ENCODE data around the gene TSEN54.

DNA sequence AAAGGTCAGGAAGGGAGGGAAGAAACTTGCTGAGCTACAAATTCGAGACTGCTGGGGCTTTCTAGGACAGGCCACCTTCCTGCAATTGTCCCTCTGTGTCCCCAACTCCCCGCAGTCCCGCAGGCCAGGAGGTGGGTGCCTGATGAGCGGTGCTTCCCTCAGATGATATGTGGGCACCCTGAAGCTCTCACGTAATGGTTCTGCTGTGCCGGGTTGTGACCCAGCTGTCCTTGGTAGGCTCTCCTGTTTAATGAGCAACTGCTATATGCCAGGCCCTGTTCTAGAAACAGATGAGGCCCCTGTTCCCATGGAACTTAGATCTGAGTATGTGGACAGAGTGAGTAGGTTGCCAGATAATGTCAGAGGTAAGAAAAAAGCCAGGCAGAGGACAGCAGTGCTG, 49.3 kb downstream of the TSEN54 start:
- TF ChIP-seq POLR2AphosphoS5 (IDR thresholded peaks at IDR 0.05; ENCODE audit: low read depth), result no peak
- TF ChIP-seq, protein P1, sequence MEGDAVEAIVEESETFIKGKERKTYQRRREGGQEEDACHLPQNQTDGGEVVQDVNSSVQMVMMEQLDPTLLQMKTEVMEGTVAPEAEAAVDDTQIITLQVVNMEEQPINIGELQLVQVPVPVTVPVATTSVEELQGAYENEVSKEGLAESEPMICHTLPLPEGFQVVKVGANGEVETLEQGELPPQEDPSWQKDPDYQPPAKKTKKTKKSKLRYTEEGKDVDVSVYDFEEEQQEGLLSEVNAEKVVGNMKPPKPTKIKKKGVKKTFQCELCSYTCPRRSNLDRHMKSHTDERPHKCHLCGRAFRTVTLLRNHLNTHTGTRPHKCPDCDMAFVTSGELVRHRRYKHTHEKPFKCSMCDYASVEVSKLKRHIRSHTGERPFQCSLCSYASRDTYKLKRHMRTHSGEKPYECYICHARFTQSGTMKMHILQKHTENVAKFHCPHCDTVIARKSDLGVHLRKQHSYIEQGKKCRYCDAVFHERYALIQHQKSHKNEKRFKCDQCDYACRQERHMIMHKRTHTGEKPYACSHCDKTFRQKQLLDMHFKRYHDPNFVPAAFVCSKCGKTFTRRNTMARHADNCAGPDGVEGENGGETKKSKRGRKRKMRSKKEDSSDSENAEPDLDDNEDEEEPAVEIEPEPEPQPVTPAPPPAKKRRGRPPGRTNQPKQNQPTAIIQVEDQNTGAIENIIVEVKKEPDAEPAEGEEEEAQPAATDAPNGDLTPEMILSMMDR (IDR thresholded peaks at IDR 0.05; ENCODE audit: insufficient read depth, low read length), result no peak
- TF ChIP-seq GABPA (IDR thresholded peaks at IDR 0.05; ENCODE audit: low read depth), result no peak
- TF ChIP-seq, protein P2, sequence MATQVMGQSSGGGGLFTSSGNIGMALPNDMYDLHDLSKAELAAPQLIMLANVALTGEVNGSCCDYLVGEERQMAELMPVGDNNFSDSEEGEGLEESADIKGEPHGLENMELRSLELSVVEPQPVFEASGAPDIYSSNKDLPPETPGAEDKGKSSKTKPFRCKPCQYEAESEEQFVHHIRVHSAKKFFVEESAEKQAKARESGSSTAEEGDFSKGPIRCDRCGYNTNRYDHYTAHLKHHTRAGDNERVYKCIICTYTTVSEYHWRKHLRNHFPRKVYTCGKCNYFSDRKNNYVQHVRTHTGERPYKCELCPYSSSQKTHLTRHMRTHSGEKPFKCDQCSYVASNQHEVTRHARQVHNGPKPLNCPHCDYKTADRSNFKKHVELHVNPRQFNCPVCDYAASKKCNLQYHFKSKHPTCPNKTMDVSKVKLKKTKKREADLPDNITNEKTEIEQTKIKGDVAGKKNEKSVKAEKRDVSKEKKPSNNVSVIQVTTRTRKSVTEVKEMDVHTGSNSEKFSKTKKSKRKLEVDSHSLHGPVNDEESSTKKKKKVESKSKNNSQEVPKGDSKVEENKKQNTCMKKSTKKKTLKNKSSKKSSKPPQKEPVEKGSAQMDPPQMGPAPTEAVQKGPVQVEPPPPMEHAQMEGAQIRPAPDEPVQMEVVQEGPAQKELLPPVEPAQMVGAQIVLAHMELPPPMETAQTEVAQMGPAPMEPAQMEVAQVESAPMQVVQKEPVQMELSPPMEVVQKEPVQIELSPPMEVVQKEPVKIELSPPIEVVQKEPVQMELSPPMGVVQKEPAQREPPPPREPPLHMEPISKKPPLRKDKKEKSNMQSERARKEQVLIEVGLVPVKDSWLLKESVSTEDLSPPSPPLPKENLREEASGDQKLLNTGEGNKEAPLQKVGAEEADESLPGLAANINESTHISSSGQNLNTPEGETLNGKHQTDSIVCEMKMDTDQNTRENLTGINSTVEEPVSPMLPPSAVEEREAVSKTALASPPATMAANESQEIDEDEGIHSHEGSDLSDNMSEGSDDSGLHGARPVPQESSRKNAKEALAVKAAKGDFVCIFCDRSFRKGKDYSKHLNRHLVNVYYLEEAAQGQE (IDR thresholded peaks at IDR 0.05; ENCODE audit: insufficient replicate concordance, low read depth), result no peak
